Stimulated activated CD8-positive, alpha-beta memory T cell treated with anti-CD3 and anti-CD28 coated beads, Interleukin-2, amount 100 ng/mL, for 48 hours (primary cell): ENCODE data around the gene RPLP1.
"Not testable (repeated sequence)": the region's sequence is repeated elsewhere in the genome, so short reads cannot be mapped to it uniquely, and the experiment has no call there.

Experiments
- DNase-seq, 2 donors: peaks; one replicate each; pipeline ENCODE4 v3.0.0-alpha.2; 2020; ENCODE audit warnings: low read depth in 2 of 2

Gene RPLP1

DNA sequence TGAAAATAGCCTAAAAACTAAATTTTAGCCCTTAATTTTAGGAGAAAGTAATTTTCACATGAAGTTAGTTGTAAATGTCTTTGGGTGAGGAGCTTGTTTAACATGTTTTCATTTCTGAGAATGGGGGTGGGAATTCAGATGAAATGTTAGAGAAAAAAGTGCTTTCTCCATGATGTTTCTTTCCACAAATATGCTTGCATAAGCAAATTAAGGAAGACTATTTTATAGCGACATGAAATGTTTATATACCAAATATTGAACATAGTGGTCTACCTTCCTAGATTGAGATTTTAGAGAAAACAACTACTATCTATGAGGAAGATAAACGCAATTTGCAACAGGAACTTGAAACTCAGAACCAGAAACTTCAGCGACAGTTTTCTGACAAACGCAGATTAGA lies 13.0 kb upstream of the RPLP1 start:
- DNase-seq: no peak

DNA sequence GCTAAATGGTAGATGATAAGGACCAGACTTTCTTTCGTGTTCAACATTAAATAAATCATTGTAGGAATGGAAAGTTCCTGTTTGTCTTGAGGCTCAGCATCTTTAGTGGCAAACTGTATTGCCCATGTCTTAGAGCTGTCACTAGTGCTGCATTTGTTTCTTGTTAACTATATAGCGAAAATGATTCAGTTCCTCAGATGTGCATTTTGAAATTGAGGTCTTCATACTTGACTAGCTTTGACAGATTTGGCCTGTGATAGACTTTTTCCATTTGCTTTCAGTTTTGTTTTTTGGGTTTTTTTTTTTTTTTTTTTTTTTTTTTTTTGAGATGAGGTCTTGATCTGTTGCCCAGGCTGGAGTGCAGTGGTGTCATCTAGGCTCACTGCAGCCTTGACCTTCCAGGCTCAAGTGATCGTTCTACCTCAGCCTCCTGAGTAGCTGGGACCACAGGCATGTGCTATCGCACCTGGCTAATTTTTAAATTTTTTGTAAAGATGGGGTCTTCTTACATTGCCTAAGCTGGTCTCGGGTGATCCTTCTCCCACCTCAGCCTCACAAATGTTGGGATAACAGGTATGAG lies 9.5 kb upstream of the RPLP1 start:
- DNase-seq: no peak

GRCh38 chr15:69444686-69445085 lies 7.9 kb upstream of the RPLP1 start:
- DNase-seq: no peak

DNA sequence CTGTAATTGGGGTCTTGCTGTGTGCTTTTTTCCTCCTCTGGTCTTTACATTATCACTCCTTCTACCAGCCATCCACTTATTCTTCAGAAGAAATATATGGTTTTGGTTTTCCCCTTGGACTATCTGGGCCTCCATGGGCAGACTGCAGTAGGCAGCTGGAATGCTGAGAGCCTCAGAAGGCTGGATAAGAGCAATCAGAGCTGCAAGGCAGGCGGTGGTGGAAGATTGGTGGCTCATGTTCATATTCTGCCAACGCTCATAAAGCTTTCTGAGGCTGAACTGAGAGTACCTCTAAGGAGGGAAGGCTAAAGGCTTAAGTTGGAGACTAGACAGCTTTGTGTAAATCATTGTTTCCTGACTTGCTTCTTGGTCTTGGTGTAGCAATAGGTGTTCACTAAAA lies 5.7 kb upstream of the RPLP1 start:
- no peak for DNase-seq

GRCh38 chr15:69450221-69450620 lies 2.4 kb upstream of the RPLP1 start:
- not testable (repeated sequence) for DNase-seq

GRCh38 chr15:69450968-69451695 lies 1.5 kb upstream of the RPLP1 start:
- DNase-seq: no peak

DNA sequence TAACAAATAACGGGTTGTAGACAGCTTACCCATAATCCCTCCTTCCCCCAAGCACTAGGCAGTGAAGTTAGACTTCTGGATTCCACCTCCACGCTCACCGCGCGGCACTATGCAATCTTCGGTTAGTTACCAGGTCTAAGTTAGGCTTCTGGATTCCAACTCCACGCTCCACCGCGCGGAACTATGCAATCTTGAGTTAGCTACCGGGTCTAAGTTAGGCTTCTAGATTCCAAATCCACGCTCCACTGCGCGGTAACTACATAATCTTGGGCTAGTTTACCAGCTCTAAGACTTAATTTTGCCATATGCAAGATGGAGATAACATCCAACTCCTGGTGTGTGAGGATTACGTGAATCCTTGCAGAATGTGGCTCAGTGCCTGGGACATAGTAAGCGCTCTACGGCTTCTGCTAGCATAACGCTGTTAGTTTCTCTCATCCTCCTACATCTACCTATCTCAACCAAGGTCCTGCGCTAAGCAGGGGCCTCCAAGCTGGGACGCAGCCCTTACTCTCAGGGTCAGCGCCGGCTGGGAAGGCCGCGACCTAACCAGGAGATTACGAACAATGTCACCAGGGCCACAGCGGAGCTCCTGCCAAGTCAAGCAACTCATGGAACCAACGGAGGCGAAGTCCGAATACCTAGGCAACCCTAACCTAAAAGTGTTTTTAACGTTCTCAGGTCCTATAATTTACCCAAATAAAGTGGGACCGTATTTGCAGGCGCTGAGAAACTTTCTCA lies 497 bp upstream of the RPLP1 start:
- no peak for DNase-seq

DNA sequence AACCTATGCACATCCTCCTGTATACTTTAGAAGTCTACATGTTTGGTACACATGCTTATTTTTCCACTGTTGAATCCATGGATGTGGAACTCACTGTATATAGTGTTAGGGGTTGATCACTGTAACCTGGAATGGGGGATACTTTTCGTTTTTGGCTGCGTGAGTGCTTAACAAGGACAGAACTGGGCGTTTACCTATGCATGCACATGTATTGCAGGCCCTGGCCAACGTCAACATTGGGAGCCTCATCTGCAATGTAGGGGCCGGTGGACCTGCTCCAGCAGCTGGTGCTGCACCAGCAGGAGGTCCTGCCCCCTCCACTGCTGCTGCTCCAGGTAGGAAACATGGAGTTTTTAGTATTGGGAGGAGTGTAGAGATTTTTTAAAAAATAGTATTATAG lies 2.3 kb downstream of the RPLP1 start:
- DNase-seq: no peak

- DNase-seq: no peak
Measured at GRCh38 chr15:69456208-69457166, 3.9 kb downstream of the RPLP1 start.

- no peak for DNase-seq
Measured at GRCh38 chr15:69457304-69458280, 5.0 kb downstream of the RPLP1 start.

- DNase-seq: no peak
Measured at GRCh38 chr15:69459066-69459465, 6.4 kb downstream of the RPLP1 start.

GRCh38 chr15:69460481-69460880 lies 7.9 kb downstream of the RPLP1 start:
- DNase-seq: no peak

- no peak for DNase-seq
Measured at GRCh38 chr15:69462030-69462492, 9.4 kb downstream of the RPLP1 start.

DNA sequence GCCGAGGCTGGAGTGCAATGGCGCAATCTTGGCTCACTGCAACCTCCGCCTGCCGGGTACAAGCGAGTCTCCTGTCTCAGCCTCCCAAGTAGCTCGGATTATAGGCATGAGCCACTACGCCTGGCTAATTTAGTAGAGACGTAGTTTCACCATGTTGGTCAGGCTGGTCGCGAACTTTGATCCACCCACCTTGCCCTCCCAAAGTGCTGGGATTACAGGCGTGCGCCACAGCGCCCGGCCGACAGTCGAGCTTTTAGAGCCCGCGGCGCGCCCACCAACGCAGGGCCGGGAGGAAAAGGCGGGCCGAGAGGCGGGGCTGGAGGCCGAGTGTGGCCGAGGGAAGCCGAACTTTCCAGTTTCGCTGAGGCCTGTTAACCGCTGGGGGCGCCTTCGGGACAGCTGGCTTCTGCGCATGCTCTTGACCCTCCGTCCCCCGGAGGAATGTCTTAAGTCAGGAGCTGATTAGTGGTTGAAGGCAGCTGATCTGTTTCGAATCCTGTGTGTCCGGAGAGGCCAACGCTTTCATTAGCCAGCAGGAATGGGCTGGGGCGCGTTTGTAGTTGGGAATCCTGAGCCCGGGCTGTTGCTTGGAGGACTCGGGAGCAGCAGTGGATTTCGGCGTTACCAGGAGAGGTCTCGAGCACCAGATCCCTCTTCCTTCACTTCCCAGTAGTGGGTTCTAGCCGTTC lies 10.0 kb downstream of the RPLP1 start:
- peak; percentile 88 to 91 for DNase-seq

DNA sequence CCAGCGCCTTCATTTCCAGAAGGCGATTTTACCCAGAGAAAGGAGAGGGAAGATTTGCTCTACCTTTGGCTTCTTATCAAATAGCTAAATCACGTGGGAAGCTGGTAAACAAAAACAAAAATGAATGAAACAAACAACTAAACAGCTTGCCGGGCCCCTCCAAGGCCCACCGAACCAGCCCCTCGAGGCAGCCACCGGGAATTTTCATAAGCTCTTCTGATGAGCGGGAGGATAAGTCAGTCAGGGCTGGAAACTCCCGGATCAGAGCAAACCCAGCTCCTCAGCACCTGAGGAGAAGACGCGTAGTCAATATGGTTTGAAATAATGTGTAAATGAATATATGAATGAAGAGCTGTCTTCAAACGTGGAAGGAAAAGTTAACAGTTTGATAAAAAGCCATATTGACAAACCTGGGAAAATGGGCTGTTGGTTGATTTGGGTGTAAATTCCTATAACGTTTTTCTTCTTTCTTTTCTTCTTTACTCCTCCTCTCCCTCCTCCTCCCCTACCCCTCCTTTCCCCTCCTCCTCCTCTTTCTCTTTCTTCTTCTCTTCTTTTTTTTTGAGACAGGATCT lies 10.7 kb downstream of the RPLP1 start:
- DNase-seq: no peak

GRCh38 chr15:69465253-69465652 lies 12.6 kb downstream of the RPLP1 start:
- DNase-seq: no peak

DNA sequence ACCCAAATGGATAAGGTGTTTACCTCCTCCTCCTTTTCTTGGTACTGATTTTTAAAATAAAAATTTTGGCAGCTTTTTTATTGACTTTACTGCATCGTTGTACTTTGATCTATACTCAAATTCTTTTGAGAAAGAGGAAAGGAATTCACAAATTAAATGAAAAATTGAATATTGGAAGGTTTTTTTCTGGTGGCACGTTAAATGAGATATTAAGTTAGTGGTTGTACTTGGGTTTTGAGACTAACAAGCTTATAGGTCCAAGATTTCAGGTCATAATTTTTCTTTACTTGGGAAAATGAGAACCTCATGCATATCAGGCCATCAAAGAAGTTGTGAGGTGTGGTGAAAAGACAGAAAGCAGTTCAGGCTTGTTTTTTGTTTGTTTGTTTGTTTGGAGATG lies 14.1 kb downstream of the RPLP1 start:
- no peak for DNase-seq

- DNase-seq: no peak
Measured at GRCh38 chr15:69467636-69468035, 15.0 kb downstream of the RPLP1 start.

DNA sequence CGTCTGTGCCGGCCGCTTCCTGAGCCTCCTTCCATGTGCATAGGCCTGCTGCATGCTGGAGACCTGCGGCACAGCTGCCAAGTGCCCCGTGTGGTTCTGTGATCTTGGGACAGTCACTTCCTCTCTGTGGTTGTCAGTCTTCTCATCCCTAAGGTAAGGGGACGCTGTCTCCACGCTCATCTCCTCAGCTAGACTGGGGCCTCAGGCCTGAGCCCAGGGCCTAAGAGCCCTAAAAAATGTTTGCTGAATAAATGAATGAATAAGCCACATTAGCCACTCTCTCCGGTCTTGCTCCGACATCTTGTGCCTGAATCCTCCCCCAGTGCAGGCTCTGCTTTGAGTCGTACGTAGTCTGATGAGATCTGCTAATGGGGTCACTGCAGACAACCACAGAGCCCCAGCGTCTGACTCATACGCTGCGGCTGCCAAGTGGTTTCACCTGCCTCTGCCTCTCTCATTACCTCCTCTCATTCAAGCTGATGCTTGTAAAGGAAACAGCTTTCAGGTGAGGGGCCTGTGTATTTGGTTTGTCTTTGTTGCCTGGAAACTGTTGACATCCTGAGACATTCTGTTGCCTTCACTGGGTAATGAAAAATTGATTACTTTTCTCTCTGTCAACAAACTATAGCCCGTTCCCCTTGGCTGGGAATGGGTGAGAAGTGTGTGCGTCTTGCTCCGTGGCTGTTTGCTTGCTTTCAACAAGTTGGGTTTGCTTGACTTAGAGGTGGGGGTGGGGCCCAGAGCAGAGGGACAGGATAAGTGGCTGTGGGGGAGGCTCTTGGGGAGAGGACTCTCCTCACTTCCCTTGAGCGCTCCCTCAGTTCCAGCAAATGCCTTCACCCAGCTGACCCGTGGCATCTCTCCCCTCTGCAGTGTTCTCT lies 15.9 kb downstream of the RPLP1 start:
- peak; percentile 58 to 67 for DNase-seq
